Mucosa of stomach (tissue), 1 donor: Measurements from ENCODE around the gene PAPPA2.

Experiments
- H3K27me3 ChIP-seq: one replicate; pipeline ENCODE4 v1.7.0; 2013; ENCODE audit warnings: mild to moderate bottlenecking, low read length; ENCODE audit not compliant: control insufficient read depth, insufficient read depth
- H3K36me3 ChIP-seq: one replicate; pipeline ENCODE4 v1.7.0; 2013; ENCODE audit warnings: low read length; ENCODE audit not compliant: control insufficient read depth, insufficient read depth
- H3K4me1 ChIP-seq: one replicate; pipeline ENCODE4 v1.7.0; 2013; ENCODE audit warnings: mild to moderate bottlenecking, low read length; ENCODE audit not compliant: control insufficient read depth, insufficient read depth
- H3K4me3 ChIP-seq: one replicate; pipeline ENCODE4 v1.7.0; 2013; ENCODE audit warnings: low read length
- H3K9ac ChIP-seq: one replicate; pipeline ENCODE4 v1.7.0; 2013; ENCODE audit warnings: mild to moderate bottlenecking, low read length, moderate library complexity
- H3K9me3 ChIP-seq: one replicate; pipeline ENCODE4 v1.7.0; 2013; ENCODE audit warnings: mild to moderate bottlenecking, low read length, moderate library complexity; ENCODE audit not compliant: control insufficient read depth
- donor health status: Pancreatic carcinoma.

PAPPA2 gene

DNA sequence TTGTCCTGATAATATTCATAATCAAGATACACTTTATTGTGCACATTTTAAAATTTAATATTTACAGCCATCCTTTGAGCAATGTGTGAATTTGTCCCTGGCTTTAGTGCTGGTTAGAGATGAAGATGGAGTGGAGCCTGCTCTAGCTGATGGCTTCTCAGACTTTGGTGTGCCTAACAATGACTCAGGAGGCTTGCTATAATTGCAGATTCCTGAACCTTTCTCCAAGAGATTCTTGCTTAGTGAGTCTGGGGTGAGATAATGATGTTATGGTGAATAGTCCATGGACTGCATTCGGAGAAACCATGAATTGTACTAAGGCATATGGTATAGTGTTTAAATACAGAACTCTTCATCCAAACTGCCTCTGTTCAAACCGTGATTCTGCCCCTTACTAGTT lies 307.1 kb downstream of the PAPPA2 start:
- no peak overlapping the region for H3K4me3 ChIP-seq
- H3K9ac ChIP-seq, result no peak overlapping the region
- H3K36me3 ChIP-seq, result no peaks in the 10 kb centered on the region
- H3K9me3 ChIP-seq, result no peaks in the 10 kb centered on the region
- H3K4me1 ChIP-seq, result peaks cover 4% of the 10 kb centered on the region
- H3K27me3 ChIP-seq, result peaks cover 4% of the 10 kb centered on the region

DNA sequence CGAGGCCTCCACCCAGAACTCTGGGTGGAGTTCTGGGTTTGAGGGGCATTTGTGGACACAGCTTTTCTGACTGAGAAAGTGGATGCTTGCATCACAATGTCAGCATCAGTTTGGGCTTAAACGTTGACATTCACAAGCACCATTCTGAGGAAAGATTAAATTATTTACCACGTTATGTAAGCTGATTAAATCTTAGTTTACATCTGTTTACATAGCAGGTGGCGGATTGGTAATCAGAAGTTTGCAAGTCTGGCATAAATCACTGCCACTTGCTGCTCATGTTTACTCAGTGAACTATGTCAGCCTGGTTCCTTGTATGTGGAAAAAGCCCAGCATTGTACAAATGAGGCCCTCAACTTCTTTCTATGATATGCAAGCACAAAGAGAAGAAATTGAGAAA lies 310.1 kb downstream of the PAPPA2 start:
- Histone ChIP-seq H3K36me3 (no peaks in the 10 kb centered on the region), H3K27me3 (peaks cover 4% of the 10 kb centered on the region), H3K9ac (no peak overlapping the region), H3K4me1 (peaks cover 4% of the 10 kb centered on the region), H3K4me3 (no peak overlapping the region), H3K9me3 (no peaks in the 10 kb centered on the region)

DNA sequence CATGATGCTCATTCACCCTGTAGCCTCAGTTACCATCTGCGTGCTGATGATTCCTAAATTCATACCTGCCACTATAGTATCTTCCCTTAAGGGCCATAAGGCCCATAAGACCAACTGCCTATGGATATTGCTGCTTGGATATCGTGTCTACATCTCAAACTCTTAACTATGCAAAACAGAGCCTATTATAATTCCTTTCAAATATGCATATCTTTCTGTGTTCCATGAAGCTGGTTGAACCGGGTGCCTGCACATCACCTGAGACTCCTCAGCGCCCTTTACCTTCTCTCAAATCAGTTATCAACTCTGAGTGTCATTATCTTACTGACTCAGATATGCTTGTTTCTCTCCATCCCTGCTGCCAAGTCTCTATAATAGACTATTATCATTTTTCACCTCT lies 311.2 kb downstream of the PAPPA2 start:
- H3K36me3 ChIP-seq, result no peaks in the 10 kb centered on the region
- H3K4me1 ChIP-seq, result peaks cover 4% of the 10 kb centered on the region
- H3K9me3 ChIP-seq, result no peaks in the 10 kb centered on the region
- no peak overlapping the region for H3K9ac ChIP-seq
- peaks cover 4% of the 10 kb centered on the region for H3K27me3 ChIP-seq
- no peak overlapping the region for H3K4me3 ChIP-seq

DNA sequence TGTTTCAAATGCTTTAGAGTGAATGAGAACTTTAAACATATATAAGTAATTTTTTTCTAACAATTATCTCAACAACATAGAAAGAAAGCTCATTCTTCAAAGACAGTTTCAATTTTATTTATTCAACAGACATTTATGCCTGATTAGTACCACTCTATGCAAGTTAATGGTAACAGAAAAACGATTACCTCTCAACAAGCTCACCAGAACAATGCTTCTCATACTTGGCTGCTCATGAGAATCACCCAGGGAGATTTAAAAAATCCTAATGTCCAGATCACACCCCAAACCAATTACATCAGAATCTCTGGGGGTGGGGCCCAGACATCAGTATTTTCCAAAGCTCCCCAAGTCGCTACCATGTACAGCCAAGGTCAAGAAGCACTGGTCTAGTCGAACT lies 312.4 kb downstream of the PAPPA2 start:
- peaks cover 7% of the 10 kb centered on the region for H3K4me1 ChIP-seq
- peaks cover 4% of the 10 kb centered on the region for H3K27me3 ChIP-seq
- H3K9me3 ChIP-seq, result no peaks in the 10 kb centered on the region
- H3K9ac ChIP-seq, result no peak overlapping the region
- no peak overlapping the region for H3K4me3 ChIP-seq
- no peaks in the 10 kb centered on the region for H3K36me3 ChIP-seq

DNA sequence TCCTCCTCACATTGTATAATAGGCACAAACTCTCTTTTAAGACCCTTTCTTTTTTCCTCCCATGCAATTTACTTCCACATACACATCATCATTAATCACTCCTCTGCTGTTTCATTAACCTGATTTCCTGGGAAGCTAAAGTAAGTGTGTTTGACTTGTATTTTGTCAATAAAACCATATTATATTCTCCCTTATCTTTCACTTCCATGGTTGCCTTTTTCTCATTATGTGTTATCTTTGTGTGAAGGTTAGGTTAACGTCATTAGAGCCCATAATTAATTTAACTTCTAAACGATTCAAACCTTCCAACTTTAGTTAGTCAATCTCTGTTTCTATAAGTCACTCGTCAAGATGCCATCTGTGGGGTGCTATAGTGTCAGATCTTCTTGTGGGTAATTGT lies 313.0 kb downstream of the PAPPA2 start:
- no peaks in the 10 kb centered on the region for H3K27me3 ChIP-seq

DNA sequence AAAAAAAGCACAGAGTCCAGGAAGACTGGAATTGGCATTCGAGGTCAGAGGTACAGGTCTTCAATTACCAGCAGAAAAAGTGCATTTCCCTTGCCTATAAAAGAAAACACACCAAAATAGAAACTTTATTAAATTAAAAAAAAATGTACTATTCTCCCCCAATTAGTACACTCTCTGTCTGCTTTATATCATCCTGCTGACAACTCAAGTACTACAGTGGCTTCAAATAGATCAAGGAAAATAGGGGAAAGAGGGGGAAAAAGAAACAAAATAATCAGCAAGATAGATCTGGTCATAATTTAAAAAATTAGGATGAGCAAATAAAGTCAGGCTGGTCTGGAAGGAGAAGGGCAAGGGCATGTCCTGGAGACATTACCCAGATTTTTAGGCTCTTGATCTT lies 315.1 kb downstream of the PAPPA2 start:
- Histone ChIP-seq H3K9ac (no peak overlapping the region), H3K36me3 (no peaks in the 10 kb centered on the region), H3K27me3 (no peaks in the 10 kb centered on the region), H3K9me3 (no peaks in the 10 kb centered on the region), H3K4me1 (peaks cover 3% of the 10 kb centered on the region), H3K4me3 (no peak overlapping the region)

More for the DNA sequence above, 313.0 kb downstream of the PAPPA2 start:
- H3K4me3 ChIP-seq, result no peak overlapping the region
- H3K9me3 ChIP-seq, result no peaks in the 10 kb centered on the region
- peaks cover 7% of the 10 kb centered on the region for H3K4me1 ChIP-seq
- H3K9ac ChIP-seq, result no peak overlapping the region
- no peaks in the 10 kb centered on the region for H3K36me3 ChIP-seq

DNA sequence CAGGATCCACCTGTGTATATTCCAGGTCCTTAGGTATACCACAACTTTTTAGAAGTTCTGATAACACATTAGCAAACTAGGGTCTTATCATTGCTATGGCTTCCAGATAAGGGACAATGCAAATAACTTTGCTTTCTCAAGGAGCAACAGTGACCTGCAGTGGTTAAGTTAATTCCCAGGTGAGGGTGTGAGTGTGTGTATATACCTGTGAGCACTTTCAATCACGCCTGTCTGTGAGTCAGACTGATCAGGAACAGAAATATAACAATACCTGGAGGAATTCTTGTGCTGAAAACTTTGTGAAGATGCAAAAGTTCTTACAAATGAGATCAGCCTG lies 317.0 kb downstream of the PAPPA2 start:
- Histone ChIP-seq H3K36me3 (no peaks in the 10 kb centered on the region), H3K4me1 (peaks cover 3% of the 10 kb centered on the region), H3K27me3 (no peaks in the 10 kb centered on the region), H3K9me3 (no peaks in the 10 kb centered on the region), H3K4me3 (no peak overlapping the region), H3K9ac (no peak overlapping the region)

DNA sequence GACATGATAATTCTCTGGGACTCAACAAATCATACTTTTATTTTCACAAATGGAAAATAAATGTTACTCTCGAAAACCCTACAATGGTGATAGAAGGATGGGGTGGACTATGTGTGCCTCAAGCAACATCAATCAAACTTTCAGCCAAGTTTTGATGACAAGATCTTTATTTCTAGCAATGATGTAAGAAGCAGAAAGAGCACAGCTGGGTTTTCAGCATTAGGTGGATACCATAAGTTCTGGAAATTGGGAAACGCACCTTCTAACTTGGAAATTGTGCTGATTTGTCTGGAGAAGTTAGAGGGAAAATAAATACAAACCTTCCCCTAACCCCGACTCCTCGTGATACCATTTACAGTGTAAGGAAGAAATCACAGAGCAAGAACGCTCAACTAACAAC lies 320.3 kb downstream of the PAPPA2 start:
- no peaks in the 10 kb centered on the region for H3K27me3 ChIP-seq
- no peak overlapping the region for H3K4me3 ChIP-seq
- no peaks in the 10 kb centered on the region for H3K36me3 ChIP-seq
- H3K9me3 ChIP-seq, result no peaks in the 10 kb centered on the region
- no peak overlapping the region for H3K9ac ChIP-seq
- peaks cover 3% of the 10 kb centered on the region for H3K4me1 ChIP-seq

DNA sequence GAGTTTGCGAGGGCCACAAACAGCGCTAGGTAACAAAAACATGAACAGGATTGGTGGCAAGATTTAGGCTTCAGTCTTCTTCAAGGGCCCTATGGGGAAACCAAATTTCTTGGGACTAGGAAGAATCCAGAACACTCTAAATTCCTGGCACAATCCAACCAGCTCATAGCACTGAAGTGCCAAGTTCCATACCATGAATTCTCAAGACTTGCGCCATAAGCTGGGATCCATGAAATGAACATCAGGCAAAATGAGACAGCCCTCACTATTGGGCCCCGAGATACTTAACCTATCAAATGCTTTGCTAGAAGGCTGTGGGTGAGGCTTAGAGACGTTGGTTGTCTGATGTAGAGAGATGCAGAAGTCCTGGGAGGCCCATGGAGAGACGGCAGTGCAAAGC lies 322.1 kb downstream of the PAPPA2 start:
- Histone ChIP-seq H3K9ac (no peak overlapping the region), H3K4me3 (no peak overlapping the region), H3K9me3 (no peaks in the 10 kb centered on the region), H3K27me3 (no peaks in the 10 kb centered on the region), H3K36me3 (no peaks in the 10 kb centered on the region), H3K4me1 (no peaks in the 10 kb centered on the region)

DNA sequence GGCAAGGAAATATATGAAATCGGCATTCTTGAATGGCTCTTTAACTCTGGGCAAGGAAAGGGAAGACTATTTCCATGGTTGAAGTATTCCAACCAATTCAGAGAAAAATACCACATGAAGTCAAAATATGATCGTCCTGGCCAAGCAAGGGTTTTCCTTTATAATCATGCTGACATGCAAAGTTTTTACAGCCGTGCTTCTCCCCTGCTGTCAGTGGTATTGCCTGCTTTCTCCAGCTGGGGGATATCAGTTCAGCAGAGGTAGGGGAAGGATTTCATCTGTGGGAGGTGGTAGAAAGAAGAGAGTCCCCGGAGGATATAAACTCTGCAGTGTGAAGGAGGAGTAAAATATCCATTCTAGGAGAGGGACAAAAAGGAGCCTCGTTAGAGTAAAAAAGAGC lies 322.8 kb downstream of the PAPPA2 start:
- Histone ChIP-seq H3K36me3 (no peaks in the 10 kb centered on the region), H3K9me3 (no peaks in the 10 kb centered on the region), H3K9ac (no peak overlapping the region), H3K27me3 (no peaks in the 10 kb centered on the region), H3K4me3 (no peak overlapping the region), H3K4me1 (no peaks in the 10 kb centered on the region)

DNA sequence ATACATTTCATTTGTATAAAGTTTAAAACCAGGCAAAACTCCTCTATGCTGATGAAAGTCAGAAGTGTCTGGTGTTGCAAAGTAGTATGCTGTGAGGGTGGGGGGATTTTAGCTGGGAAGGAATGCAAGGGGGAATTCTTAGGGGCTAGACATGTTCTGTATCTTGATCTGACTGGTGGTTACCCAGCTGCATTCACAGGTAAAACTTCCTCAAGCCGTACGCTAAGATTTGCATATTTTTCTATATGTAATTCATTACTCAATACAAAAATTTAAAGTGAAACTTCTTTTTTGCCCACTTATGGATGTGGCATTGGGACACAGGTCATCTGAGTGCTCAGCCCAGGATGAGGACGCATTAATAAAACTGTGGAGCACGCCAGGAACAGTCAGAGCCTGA lies 323.3 kb downstream of the PAPPA2 start:
- Histone ChIP-seq H3K9me3 (no peaks in the 10 kb centered on the region), H3K4me1 (no peaks in the 10 kb centered on the region), H3K36me3 (no peaks in the 10 kb centered on the region), H3K27me3 (no peaks in the 10 kb centered on the region), H3K4me3 (no peak overlapping the region), H3K9ac (no peak overlapping the region)

DNA sequence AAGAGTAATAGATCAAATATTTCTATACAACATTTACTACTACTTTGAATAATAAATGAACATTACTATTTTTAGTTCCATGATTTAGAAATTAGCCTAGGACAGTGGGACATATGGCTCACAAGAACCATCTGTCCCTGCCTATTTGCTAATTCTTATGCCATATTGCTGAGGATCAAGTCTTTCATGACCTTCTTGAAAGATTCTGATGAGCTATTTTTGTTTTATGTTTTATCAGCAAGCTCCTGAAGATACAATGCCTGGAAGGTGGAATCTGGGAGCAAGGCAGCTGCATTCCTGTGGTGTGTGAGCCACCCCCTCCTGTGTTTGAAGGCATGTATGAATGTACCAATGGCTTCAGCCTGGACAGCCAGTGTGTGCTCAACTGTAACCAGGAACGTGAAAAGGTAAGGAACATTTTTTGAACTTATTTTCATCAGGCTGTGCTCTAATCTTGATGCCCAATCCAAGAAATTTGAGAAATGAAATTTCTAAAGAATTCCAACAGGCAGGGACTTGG lies 326.7 kb downstream of the PAPPA2 start:
- H3K4me1 ChIP-seq, result no peaks in the 10 kb centered on the region
- no peak overlapping the region for H3K4me3 ChIP-seq
- no peaks in the 10 kb centered on the region for H3K27me3 ChIP-seq
- H3K9ac ChIP-seq, result no peak overlapping the region
- H3K36me3 ChIP-seq, result no peaks in the 10 kb centered on the region
- H3K9me3 ChIP-seq, result no peaks in the 10 kb centered on the region

DNA sequence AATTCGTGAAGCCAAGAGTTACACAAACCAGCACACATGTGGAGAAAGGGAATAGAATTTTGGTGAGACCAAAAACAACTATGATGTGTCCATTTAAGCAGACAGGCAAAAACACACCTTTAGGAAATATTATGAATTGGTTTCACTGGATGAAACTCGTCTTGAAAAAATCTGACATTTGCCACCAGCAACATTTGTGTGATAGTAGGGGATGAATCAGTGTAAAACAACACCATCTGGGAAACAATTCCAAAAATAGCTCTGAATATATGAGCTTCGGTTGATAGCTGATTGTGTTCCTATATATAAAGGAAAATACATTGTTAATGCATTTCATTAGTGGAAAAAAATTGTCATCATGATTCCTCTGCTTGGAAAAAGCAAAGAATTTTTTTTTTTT lies 327.8 kb downstream of the PAPPA2 start:
- H3K4me1 ChIP-seq, result no peaks in the 10 kb centered on the region

More for the DNA sequence above, 327.8 kb downstream of the PAPPA2 start:
- no peaks in the 10 kb centered on the region for H3K36me3 ChIP-seq
- no peak overlapping the region for H3K4me3 ChIP-seq
- H3K27me3 ChIP-seq, result no peaks in the 10 kb centered on the region
- H3K9ac ChIP-seq, result no peak overlapping the region
- no peaks in the 10 kb centered on the region for H3K9me3 ChIP-seq
